ENCODE measurements around the gene AHCTF1. TPM values are rescaled to one million over a fixed set of nuclear protein-coding genes. Genes with fewer than 3 reads are reported as not detected.
"Not testable (repeated sequence)": the region's sequence is repeated elsewhere in the genome, so short reads cannot be mapped to it uniquely, and the experiment has no call there.

The AHCTF1 gene
- total RNA-seq, 1 donor from 2014 or later: 62.1 TPM

DNA sequence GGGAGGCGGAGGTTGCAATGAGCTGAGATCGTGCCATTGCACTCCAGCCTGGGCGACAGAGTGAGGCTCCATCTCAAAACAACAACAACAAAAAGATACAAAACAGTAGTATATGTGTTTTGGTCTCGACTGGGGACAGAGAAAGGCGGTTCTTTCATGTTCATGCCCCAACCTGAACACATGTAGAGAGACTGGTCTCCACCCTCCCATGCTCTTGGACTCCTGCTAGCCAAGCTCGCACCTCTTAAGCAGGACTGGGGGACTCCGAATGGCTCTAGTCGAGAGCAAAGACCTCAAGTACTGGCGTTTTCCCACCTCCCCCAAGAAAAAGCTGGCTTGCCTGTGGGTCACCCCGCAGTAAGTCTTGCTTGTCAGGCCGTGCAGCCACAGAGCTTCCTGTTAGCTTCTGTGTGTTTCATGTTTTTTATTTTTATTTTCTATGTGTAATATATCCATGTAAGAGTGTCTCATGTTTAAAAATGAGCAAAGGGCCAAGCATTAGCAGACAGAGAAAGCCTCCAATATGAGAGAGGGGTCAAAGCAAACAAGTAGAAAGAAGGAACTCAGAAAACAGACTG is 116.0 kb downstream of the AHCTF1 start:
- Mint-ChIP-seq H3K4me1 (peaks cover 3% of the 10 kb centered on the region), H3K9me3 (peaks cover 6% of the 10 kb centered on the region), H3K4me3 (no peak overlapping the region), H3K27ac (no peak overlapping the region), H3K36me3 (no peaks in the 10 kb centered on the region), H3K27me3 (ENCODE audit: insufficient read depth, low read depth) (peaks cover 11% of the 10 kb centered on the region)
- Histone ChIP-seq H4K20me1 (ENCODE audit: low read depth) (no peaks in the 10 kb centered on the region), H3K9me3 (ENCODE audit: low read depth) (no peaks in the 10 kb centered on the region), H3K4me1 (no peaks in the 10 kb centered on the region), H3K9ac (no peak overlapping the region), H3K4me2 (no peak overlapping the region), H3K36me3 (no peaks in the 10 kb centered on the region), H3K79me2 (ENCODE audit: low read depth) (no peaks in the 10 kb centered on the region), H3K27ac (no peak overlapping the region), H3K4me3 (no peak overlapping the region), H3F3A (ENCODE audit: low read depth) (no peaks in the 10 kb centered on the region), H2AFZ (replicated peaks) (no peak overlapping the region), H3K27me3 (no peaks in the 10 kb centered on the region)
- no peak for DNase-seq (ENCODE audit: low spot score)
- TF ChIP-seq CTCF (IDR thresholded peaks at IDR 0.05) (no peak), EZH2phosphoT487 (IDR thresholded peaks at IDR 0.05) (no peak), EZH2 (IDR thresholded peaks at IDR 0.05) (no peak)

DNA sequence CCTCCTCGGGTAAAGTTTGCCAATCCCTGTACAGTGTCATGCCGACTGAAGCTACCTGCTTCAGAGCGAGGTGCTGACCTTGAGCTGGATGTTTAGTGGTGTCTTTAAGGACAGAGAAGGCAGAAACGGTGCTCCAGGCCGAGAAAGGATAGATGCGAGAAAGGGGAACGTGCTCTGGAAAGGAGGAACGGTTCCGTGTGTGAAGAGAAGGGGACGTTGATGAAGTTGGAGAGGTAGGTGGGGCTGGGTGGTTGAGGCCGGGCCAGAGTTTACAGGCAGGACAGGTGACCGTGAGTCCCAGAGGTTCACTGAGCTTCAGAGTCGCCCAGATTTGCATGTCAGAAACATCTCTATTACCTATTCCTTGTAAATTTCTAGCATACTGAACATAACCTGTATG is 116.9 kb downstream of the AHCTF1 start:
- no peak for DNase-seq (ENCODE audit: low spot score)
- no peak overlapping the region for H3K27ac ChIP-seq
- no peaks in the 10 kb centered on the region for H3K79me2 ChIP-seq (ENCODE audit: low read depth)
- H3K4me1 ChIP-seq: no peaks in the 10 kb centered on the region
- H4K20me1 ChIP-seq (ENCODE audit: low read depth): no peaks in the 10 kb centered on the region
- H3K36me3 Mint-ChIP-seq: no peaks in the 10 kb centered on the region
- H3K4me2 ChIP-seq: no peak overlapping the region
- no peaks in the 10 kb centered on the region for H3K36me3 ChIP-seq
- H3K27me3 Mint-ChIP-seq (ENCODE audit: insufficient read depth, low read depth): peaks cover 11% of the 10 kb centered on the region
- no peak overlapping the region for H2AFZ ChIP-seq (replicated peaks)
- no peaks in the 10 kb centered on the region for H3F3A ChIP-seq (ENCODE audit: low read depth)
- no peak overlapping the region for H3K27ac Mint-ChIP-seq
- H3K4me3 Mint-ChIP-seq: no peak overlapping the region
- H3K4me1 Mint-ChIP-seq: peaks cover 3% of the 10 kb centered on the region
- TF ChIP-seq EZH2phosphoT487 (IDR thresholded peaks at IDR 0.05) (no peak), EZH2 (IDR thresholded peaks at IDR 0.05) (no peak), CTCF (IDR thresholded peaks at IDR 0.05) (no peak)
- H3K9ac ChIP-seq: no peak overlapping the region
- no peaks in the 10 kb centered on the region for H3K27me3 ChIP-seq
- H3K9me3 Mint-ChIP-seq: peaks cover 6% of the 10 kb centered on the region
- no peak overlapping the region for H3K4me3 ChIP-seq
- H3K9me3 ChIP-seq (ENCODE audit: low read depth): no peaks in the 10 kb centered on the region

DNA sequence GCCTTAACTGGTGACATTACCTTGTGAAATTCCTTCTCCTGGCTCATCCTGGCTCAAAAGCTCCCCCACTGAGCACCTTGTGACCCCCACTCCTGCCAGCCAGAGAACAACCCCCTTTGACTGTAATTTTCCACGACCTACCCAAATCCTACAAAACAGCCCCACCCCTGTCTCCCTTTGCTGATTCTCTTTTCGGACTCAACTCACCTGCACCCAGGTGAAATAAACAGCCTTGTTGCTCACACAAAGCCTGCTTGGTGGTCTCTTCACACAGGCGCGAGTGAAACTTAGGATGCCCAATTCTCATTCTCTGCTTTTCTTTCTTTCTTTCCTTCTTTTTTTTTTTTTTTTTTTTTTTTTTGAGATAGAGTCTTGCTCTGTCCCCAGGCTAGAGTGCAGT is 118.4 kb downstream of the AHCTF1 start:
- not testable (repeated sequence) for H3K9me3 ChIP-seq (ENCODE audit: low read depth); H3K4me2 ChIP-seq; H3K9me3 Mint-ChIP-seq; H3K36me3 Mint-ChIP-seq; DNase-seq (ENCODE audit: low spot score); H3K36me3 ChIP-seq; H2AFZ ChIP-seq (replicated peaks); H3K79me2 ChIP-seq (ENCODE audit: low read depth); H3K27ac ChIP-seq; H3F3A ChIP-seq (ENCODE audit: low read depth); H3K4me3 Mint-ChIP-seq; H3K9ac ChIP-seq; H3K4me1 ChIP-seq; H3K27ac Mint-ChIP-seq; H3K4me3 ChIP-seq; H3K4me1 Mint-ChIP-seq; H3K27me3 ChIP-seq; H4K20me1 ChIP-seq (ENCODE audit: low read depth)
- peaks cover 11% of the 10 kb centered on the region for H3K27me3 Mint-ChIP-seq (ENCODE audit: insufficient read depth, low read depth)

- Histone ChIP-seq H3K27ac (no peak overlapping the region), H4K20me1 (ENCODE audit: low read depth) (no peaks in the 10 kb centered on the region), H3K4me1 (no peaks in the 10 kb centered on the region), H3K9me3 (ENCODE audit: low read depth) (no peaks in the 10 kb centered on the region), H3K79me2 (ENCODE audit: low read depth) (no peaks in the 10 kb centered on the region), H3F3A (ENCODE audit: low read depth) (no peaks in the 10 kb centered on the region), H3K9ac (no peak overlapping the region), H3K36me3 (no peaks in the 10 kb centered on the region), H3K4me3 (no peak overlapping the region), H2AFZ (replicated peaks) (no peak overlapping the region), H3K27me3 (no peaks in the 10 kb centered on the region), H3K4me2 (no peak overlapping the region)
- Mint-ChIP-seq H3K36me3 (no peaks in the 10 kb centered on the region), H3K27me3 (ENCODE audit: insufficient read depth, low read depth) (peaks cover 5% of the 10 kb centered on the region), H3K4me1 (peaks cover 3% of the 10 kb centered on the region), H3K4me3 (no peak overlapping the region), H3K9me3 (no peaks in the 10 kb centered on the region), H3K27ac (no peak overlapping the region)
- DNase-seq (ENCODE audit: low spot score): no peak
- TF ChIP-seq EZH2phosphoT487 (IDR thresholded peaks at IDR 0.05): no peak
- no peak for TF ChIP-seq EZH2 (IDR thresholded peaks at IDR 0.05)
- TF ChIP-seq CTCF (IDR thresholded peaks at IDR 0.05): no peak
These were observed 119.8 kb downstream of the AHCTF1 start for GRCh38 chr1:246811985-246812384.

All from neural progenitor cell (in vitro differentiated cells).